ENCODE measurements around the gene KCNF1. TPM values are rescaled to one million over a fixed set of nuclear protein-coding genes. Genes with fewer than 3 reads are reported as not detected.

The KCNF1 gene
- total RNA-seq, 1 experiment from 2014 or later, result 0.52 TPM

DNA sequence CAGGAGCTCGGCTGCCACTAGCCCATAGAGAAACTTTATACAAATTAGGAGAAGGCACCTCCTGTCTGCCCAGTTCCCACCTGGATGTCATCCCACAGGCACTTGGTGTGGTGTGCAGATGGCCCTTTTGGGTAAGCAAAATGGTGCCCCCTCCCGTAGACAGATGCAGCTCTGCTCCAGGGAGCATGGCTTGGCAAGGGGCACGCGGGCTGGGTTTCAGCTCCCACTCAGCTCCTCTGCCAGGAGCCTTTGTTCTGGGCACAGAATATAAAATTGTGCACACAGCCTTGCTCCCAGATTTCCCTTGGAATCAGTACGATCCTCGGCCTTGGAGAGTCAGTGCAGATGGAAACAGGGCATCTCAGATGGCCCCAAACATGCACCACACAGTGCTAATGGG lies 20.3 kb upstream of the KCNF1 start:
- Histone ChIP-seq H2AFZ (ENCODE audit: low read depth, low read length, poor library complexity, severe bottlenecking) (no peak overlapping the region), H3K27ac (ENCODE audit: low read depth, low read length) (no peak overlapping the region), H3K9ac (ENCODE audit: low read length) (no peak overlapping the region), H3K4me1 (ENCODE audit: control insufficient read depth in 1 of 2, insufficient read depth in 2 of 2, low read length in 2 of 2) (no peaks in the 10 kb centered on the region), H3K9me3 (ENCODE audit: control insufficient read depth in 1 of 2, insufficient read depth in 1 of 2, low read depth in 1 of 2, low read length in 2 of 2) (no peaks in the 10 kb centered on the region), H3K79me2 (ENCODE audit: insufficient read depth, low read length) (no peaks in the 10 kb centered on the region), H4K20me1 (ENCODE audit: insufficient read depth) (no peaks in the 10 kb centered on the region), H3K4me2 (ENCODE audit: low read length) (no peak overlapping the region), H3K9me2 (ENCODE audit: insufficient read depth) (no peaks in the 10 kb centered on the region), H3K27me3 (ENCODE audit: insufficient read depth, low read length) (0 out of 2 replicates have a peak, but pooled peaks cover 2% of the 10 kb centered on the region), H3K36me3 (ENCODE audit: control insufficient read depth in 1 of 2, insufficient read depth in 2 of 2, low read length in 2 of 2) (no peaks in the 10 kb centered on the region), H3K4me3 (replicated peaks in 1 of 2; ENCODE audit: low read depth in 1 of 2, low read length in 2 of 2) (no peak overlapping the region)
- DNase-seq (ENCODE audit: low read depth, low spot score) (no peak), ATAC-seq (no peak)
- no TSS peak for BruUV-seq (replicated peaks)
- intact Hi-C loops (cut with micrococcal nuclease), result no loop called here
- ChIA-PET POLR2A (no interaction called here), RAD21 (ENCODE audit: low non-redundant PET in 1 of 2, low total read pairs in 2 of 2, uncharacterized antibody in 2 of 2, unreplicated experiment in 2 of 2) (no interaction called here), CTCF (no interaction called here)
- no peak for TF ChIP-seq CEBPB (IDR thresholded peaks at IDR 0.05; ENCODE audit: low read depth)
- TF ChIP-seq POLR2AphosphoS5 (IDR thresholded peaks at IDR 0.05; ENCODE audit: low read depth, low read length), result no peak

DNA sequence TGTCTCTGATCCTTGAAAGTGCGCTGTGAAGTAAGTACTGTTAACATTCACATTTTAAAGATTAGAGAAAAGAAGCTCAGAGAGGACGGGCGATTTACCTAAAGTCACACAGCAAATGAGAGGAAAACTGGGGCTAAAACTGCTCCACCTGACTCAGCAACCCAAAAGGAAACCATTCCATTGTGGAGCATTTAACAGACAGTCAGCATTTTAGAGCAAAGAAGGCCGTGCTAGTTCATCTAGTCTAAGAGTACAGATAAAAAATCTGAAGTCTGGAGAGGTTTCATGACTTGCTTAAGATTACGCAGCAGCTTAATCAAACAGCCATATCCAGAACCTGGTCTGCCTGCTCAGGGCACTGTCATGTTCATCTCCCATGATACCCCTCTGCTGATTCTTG lies 19.9 kb upstream of the KCNF1 start:
- no peak overlapping the region for H3K27ac ChIP-seq (ENCODE audit: low read depth, low read length)
- ChIA-PET POLR2A (no interaction called here), RAD21 (ENCODE audit: low non-redundant PET in 1 of 2, low total read pairs in 2 of 2, uncharacterized antibody in 2 of 2, unreplicated experiment in 2 of 2) (no interaction called here), CTCF (no interaction called here)
- ATAC-seq, result no peak
- H3K27me3 ChIP-seq (ENCODE audit: insufficient read depth, low read length), result 0 out of 2 replicates have a peak, but pooled peaks cover 2% of the 10 kb centered on the region
- H3K79me2 ChIP-seq (ENCODE audit: insufficient read depth, low read length), result no peaks in the 10 kb centered on the region
- H3K4me3 ChIP-seq (replicated peaks in 1 of 2; ENCODE audit: low read depth in 1 of 2, low read length in 2 of 2), result no peak overlapping the region
- no peak overlapping the region for H2AFZ ChIP-seq (ENCODE audit: low read depth, low read length, poor library complexity, severe bottlenecking)
- H3K9me3 ChIP-seq (ENCODE audit: control insufficient read depth in 1 of 2, insufficient read depth in 1 of 2, low read depth in 1 of 2, low read length in 2 of 2), result no peaks in the 10 kb centered on the region
- H3K9ac ChIP-seq (ENCODE audit: low read length), result no peak overlapping the region
- no peaks in the 10 kb centered on the region for H4K20me1 ChIP-seq (ENCODE audit: insufficient read depth)
- no peaks in the 10 kb centered on the region for H3K9me2 ChIP-seq (ENCODE audit: insufficient read depth)
- no peaks in the 10 kb centered on the region for H3K36me3 ChIP-seq (ENCODE audit: control insufficient read depth in 1 of 2, insufficient read depth in 2 of 2, low read length in 2 of 2)
- intact Hi-C loops (cut with micrococcal nuclease), result no loop called here
- H3K4me1 ChIP-seq (ENCODE audit: control insufficient read depth in 1 of 2, insufficient read depth in 2 of 2, low read length in 2 of 2), result no peaks in the 10 kb centered on the region
- BruUV-seq (replicated peaks), result no TSS peak
- DNase-seq (ENCODE audit: low read depth, low spot score), result no peak
- no peak for TF ChIP-seq POLR2AphosphoS5 (IDR thresholded peaks at IDR 0.05; ENCODE audit: low read depth, low read length)
- TF ChIP-seq RAD21 (IDR thresholded peaks at IDR 0.05; ENCODE audit: low read depth), result no peak
- TF ChIP-seq EZH2 (IDR thresholded peaks at IDR 0.05), result no peak
- TF ChIP-seq POLR2A (IDR thresholded peaks at IDR 0.05; ENCODE audit: borderline replicate concordance, extremely low read depth, insufficient read depth, insufficient read length), result no peak
- no peak for TF ChIP-seq ZBTB33 (IDR thresholded peaks at IDR 0.05; ENCODE audit: extremely low read depth, insufficient replicate concordance, low read length)
- TF ChIP-seq, protein P1, sequence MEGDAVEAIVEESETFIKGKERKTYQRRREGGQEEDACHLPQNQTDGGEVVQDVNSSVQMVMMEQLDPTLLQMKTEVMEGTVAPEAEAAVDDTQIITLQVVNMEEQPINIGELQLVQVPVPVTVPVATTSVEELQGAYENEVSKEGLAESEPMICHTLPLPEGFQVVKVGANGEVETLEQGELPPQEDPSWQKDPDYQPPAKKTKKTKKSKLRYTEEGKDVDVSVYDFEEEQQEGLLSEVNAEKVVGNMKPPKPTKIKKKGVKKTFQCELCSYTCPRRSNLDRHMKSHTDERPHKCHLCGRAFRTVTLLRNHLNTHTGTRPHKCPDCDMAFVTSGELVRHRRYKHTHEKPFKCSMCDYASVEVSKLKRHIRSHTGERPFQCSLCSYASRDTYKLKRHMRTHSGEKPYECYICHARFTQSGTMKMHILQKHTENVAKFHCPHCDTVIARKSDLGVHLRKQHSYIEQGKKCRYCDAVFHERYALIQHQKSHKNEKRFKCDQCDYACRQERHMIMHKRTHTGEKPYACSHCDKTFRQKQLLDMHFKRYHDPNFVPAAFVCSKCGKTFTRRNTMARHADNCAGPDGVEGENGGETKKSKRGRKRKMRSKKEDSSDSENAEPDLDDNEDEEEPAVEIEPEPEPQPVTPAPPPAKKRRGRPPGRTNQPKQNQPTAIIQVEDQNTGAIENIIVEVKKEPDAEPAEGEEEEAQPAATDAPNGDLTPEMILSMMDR (IDR thresholded peaks at IDR 0.05 in 2 of 3, conservative IDR thresholded peaks at IDR 0.05 in 1 of 3; ENCODE audit: borderline replicate concordance in 1 of 3, insufficient read depth in 1 of 3, low read depth in 2 of 3, low read length in 2 of 3), result no peak
- no peak for TF ChIP-seq CEBPB (IDR thresholded peaks at IDR 0.05; ENCODE audit: low read depth)
- TF ChIP-seq JUND (IDR thresholded peaks at IDR 0.05), result no peak
- no peak for TF ChIP-seq ZNF274 (IDR thresholded peaks at IDR 0.05; ENCODE audit: low read depth, low read length)
- TF ChIP-seq REST (IDR thresholded peaks at IDR 0.05; ENCODE audit: low read depth), result no peak
- no peak for TF ChIP-seq ZFX (IDR thresholded peaks at IDR 0.05)
- no peak for TF ChIP-seq SP1 (IDR thresholded peaks at IDR 0.05; ENCODE audit: low read depth)
- no peak overlapping the region for H3K4me2 ChIP-seq (ENCODE audit: low read length)

All from HCT116 (cell line).